Suprapubic skin (tissue), 4 donors: Measurements from ENCODE around the gene ZNF571. TPM values are rescaled to one million over a fixed set of nuclear protein-coding genes. Genes with fewer than 3 reads are reported as not detected.

Source experiments
- DNase-seq, 2 donors: peaks; one replicate each; pipeline ENCODE4 v3.0.0-alpha.2; 2019; ENCODE audit warnings: low spot score in 2 of 2
- H3K27ac ChIP-seq: fragments of 200-600 bp; sonication (generic); one replicate; pipeline ENCODE4 v1.5.1; 2019
- H3K27me3 ChIP-seq: fragments of 200-600 bp; sonication (generic); one replicate; pipeline ENCODE4 v1.5.1; 2019
- H3K36me3 ChIP-seq: fragments of 200-600 bp; sonication (generic); one replicate; pipeline ENCODE4 v1.5.1; 2019
- H3K4me1 ChIP-seq: fragments of 200-600 bp; sonication (generic); one replicate; pipeline ENCODE4 v1.5.1; 2019
- H3K4me3 ChIP-seq: fragments of 200-600 bp; sonication (generic); one replicate; pipeline ENCODE4 v1.5.1; 2019; ENCODE audit warnings: mild to moderate bottlenecking
- H3K9me3 ChIP-seq: fragments of 200-600 bp; sonication (generic); one replicate; pipeline ENCODE4 v1.5.1; 2019
- CTCF ChIP-seq, 2 donors: fragments of 200-600 bp in 1 of 2; fragments of 450-650 bp in 1 of 2; sonication (generic) in 1 of 2; IDR thresholded peaks; one replicate each; pipeline ENCODE4 v1.5.1; 2016 to 2019; ENCODE audit warnings: antibody characterized with exemption in 2 of 2, mild to moderate bottlenecking in 1 of 2, moderate library complexity in 1 of 2
- EP300 ChIP-seq: sonication (generic); formaldehyde crosslinking; IDR thresholded peaks from one replicate; pipeline ENCODE4 v1.6.1; 2017; ENCODE audit warnings: antibody characterized with exemption
- POLR2A ChIP-seq, 2 donors: fragments of 450-650 bp; IDR thresholded peaks; one replicate each; pipeline ENCODE4 v1.6.1; 2017; ENCODE audit warnings: antibody characterized with exemption in 2 of 2, mild to moderate bottlenecking in 2 of 2, moderate library complexity in 2 of 2
- POLR2AphosphoS5 ChIP-seq, 3 donors: sonication (generic); formaldehyde crosslinking; IDR thresholded peaks; one replicate each; pipeline ENCODE4 v1.6.1; 2017; ENCODE audit warnings: antibody characterized with exemption in 3 of 3
- WGBS: methylation state at CpG from one replicate; pipeline ENCODE4 v1.1.5; 2018; 5-methylcytosine and 5-hydroxymethylcytosine counted together
- total RNA-seq, 4 donors: library from RNA; depleted of rRNA; stranded (reverse); fragments of >200 nt; gene quantifications; one replicate each; pipeline ENCODE4 v1.1.0, GENCODE V29; 2016

ZNF571 gene
- total RNA-seq: 10 to 100 TPM in 1 of 4 donors, 1 to 10 TPM in 3; 2.7 to 42.1 (median 6.4) TPM

- H3K9me3 ChIP-seq: peaks cover 8% of the 10 kb centered on the region
- peak; percentile 95 to 97 for DNase-seq
- H3K27ac ChIP-seq: peak within 1 kb of the TSS; percentile 91
- peaks cover 15% of the 10 kb centered on the region for H3K36me3 ChIP-seq
- WGBS: under 1% methylated on average over 34 of the region's 53 CpGs
- peaks cover 24% of the 10 kb centered on the region for H3K4me1 ChIP-seq
- H3K27me3 ChIP-seq: no peaks in the 10 kb centered on the region
- TF ChIP-seq POLR2AphosphoS5 (IDR thresholded peaks at IDR 0.05) (peak in 2 of 3 donors; percentile 13 to 77), POLR2A (IDR thresholded peaks at IDR 0.05) (peak in 1 of 2 donors; percentile 45), EP300 (no peak)
- H3K4me3 ChIP-seq: peak within 1 kb of the TSS; percentile 61
Observed at GRCh38 chr19:37594304-37594981, at the start of gene ZNF571, which contains the start of gene ZNF540. TSS of gene ZNF571 (minus strand) at chr19:37594792. CDS start at chr19:37586676, 8,116 bp downstream. TSS of gene ZNF540 (plus strand) at chr19:37594876. CDS start at chr19:37598448, 3,572 bp downstream.

GRCh38 chr19:37635076-37636056 is 40.8 kb upstream of the ZNF571 start:
- TF ChIP-seq EP300 (no peak), POLR2AphosphoS5 (IDR thresholded peaks at IDR 0.05) (no peak), CTCF (IDR thresholded peaks at IDR 0.05) (no peak), POLR2A (IDR thresholded peaks at IDR 0.05) (no peak)
- no peak overlapping the region for H3K4me3 ChIP-seq
- H3K27ac ChIP-seq: no peak overlapping the region
- H3K4me1 ChIP-seq: no peaks in the 10 kb centered on the region
- peaks cover 53% of the 10 kb centered on the region for H3K36me3 ChIP-seq
- no peaks in the 10 kb centered on the region for H3K27me3 ChIP-seq
- 92% methylated on average over 11 of the region's 11 CpGs for WGBS
- no peak for DNase-seq
- H3K9me3 ChIP-seq: peaks cover 65% of the 10 kb centered on the region

- Histone ChIP-seq H3K9me3 (peaks cover 8% of the 10 kb centered on the region), H3K36me3 (peaks cover 20% of the 10 kb centered on the region), H3K27me3 (no peaks in the 10 kb centered on the region), H3K27ac (peak overlapping the region; percentile 91), H3K4me3 (peak overlapping the region; percentile 61), H3K4me1 (peaks cover 24% of the 10 kb centered on the region)
- peak; percentile 78 to 80 for DNase-seq
- TF ChIP-seq EP300 (no peak), POLR2AphosphoS5 (IDR thresholded peaks at IDR 0.05) (no peak), POLR2A (IDR thresholded peaks at IDR 0.05) (no peak), CTCF (IDR thresholded peaks at IDR 0.05) (no peak)
- under 1% methylated on average over 13 of the region's 20 CpGs for WGBS
Observed at GRCh38 chr19:37594982-37595382, 390 bp upstream of the ZNF571 start.

- H3K9me3 ChIP-seq: peaks cover 8% of the 10 kb centered on the region
- peaks cover 24% of the 10 kb centered on the region for H3K4me1 ChIP-seq
- no peak for DNase-seq
- TF ChIP-seq POLR2A (IDR thresholded peaks at IDR 0.05) (no peak), EP300 (no peak), CTCF (IDR thresholded peaks at IDR 0.05) (no peak), POLR2AphosphoS5 (IDR thresholded peaks at IDR 0.05) (no peak)
- H3K27ac ChIP-seq: peak overlapping the region; percentile 91
- 2% methylated on average over 9 of the region's 9 CpGs for WGBS
- peaks cover 12% of the 10 kb centered on the region for H3K36me3 ChIP-seq
- H3K27me3 ChIP-seq: no peaks in the 10 kb centered on the region
- H3K4me3 ChIP-seq: peak overlapping the region; percentile 61
Observed at GRCh38 chr19:37593996-37594303, 642 bp downstream of the ZNF571 start.

- no peaks in the 10 kb centered on the region for H3K27me3 ChIP-seq
- H3K36me3 ChIP-seq: peaks cover 76% of the 10 kb centered on the region
- peaks cover 61% of the 10 kb centered on the region for H3K9me3 ChIP-seq
- DNase-seq: no peak
- TF ChIP-seq POLR2AphosphoS5 (IDR thresholded peaks at IDR 0.05) (no peak), POLR2A (IDR thresholded peaks at IDR 0.05) (no peak), CTCF (IDR thresholded peaks at IDR 0.05) (no peak)
- no peaks in the 10 kb centered on the region for H3K4me1 ChIP-seq
- 78% methylated on average over 2 of the region's 2 CpGs for WGBS
- H3K27ac ChIP-seq: no peak overlapping the region
- H3K4me3 ChIP-seq: no peak overlapping the region
Observed at GRCh38 chr19:37583340-37583739, 11.3 kb downstream of the ZNF571 start.
